ENCODE results near the gene MEOX1. TPM values are rescaled to one million over a fixed set of nuclear protein-coding genes. Genes with fewer than 3 reads are reported as not detected.

MEOX1 gene
- total RNA-seq, 4 donors from 2014 or later: 2.7 to 6.4 (median 4.2) TPM

DNA sequence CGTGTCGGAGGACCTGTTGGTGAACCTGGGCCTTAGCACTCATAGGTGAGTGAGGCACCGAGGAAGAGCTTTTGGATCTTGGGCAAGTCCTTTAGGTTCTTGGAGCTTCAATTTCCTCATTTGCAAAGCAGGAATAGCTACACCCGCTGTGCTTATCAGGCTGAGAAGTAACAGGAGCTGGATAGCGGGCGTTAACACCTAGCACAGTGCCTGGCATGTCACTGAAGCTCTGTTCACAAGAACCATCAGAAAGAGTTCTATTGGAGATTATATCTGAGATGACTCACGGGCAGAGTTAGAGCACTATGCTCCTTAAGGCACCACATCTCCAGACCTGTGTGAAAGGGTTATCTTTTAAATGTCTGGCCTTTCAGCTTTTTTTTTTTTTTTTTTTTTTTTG lies 12.8 kb downstream of the MEOX1 start:
- Histone ChIP-seq H3K36me3 (no peaks in the 10 kb centered on the region), H3K27me3 (no peaks in the 10 kb centered on the region), H3K4me1 (peaks cover 33% of the 10 kb centered on the region), H3K4me3 (no peak overlapping the region), H3K27ac (no peak overlapping the region), H3K9me3 (no peaks in the 10 kb centered on the region)
- 77% methylated on average over 7 of the region's 7 CpGs for WGBS
- TF ChIP-seq POLR2A (IDR thresholded peaks at IDR 0.05): no peak
- no peak for TF ChIP-seq POLR2AphosphoS5 (IDR thresholded peaks at IDR 0.05)
- TF ChIP-seq, protein P1, sequence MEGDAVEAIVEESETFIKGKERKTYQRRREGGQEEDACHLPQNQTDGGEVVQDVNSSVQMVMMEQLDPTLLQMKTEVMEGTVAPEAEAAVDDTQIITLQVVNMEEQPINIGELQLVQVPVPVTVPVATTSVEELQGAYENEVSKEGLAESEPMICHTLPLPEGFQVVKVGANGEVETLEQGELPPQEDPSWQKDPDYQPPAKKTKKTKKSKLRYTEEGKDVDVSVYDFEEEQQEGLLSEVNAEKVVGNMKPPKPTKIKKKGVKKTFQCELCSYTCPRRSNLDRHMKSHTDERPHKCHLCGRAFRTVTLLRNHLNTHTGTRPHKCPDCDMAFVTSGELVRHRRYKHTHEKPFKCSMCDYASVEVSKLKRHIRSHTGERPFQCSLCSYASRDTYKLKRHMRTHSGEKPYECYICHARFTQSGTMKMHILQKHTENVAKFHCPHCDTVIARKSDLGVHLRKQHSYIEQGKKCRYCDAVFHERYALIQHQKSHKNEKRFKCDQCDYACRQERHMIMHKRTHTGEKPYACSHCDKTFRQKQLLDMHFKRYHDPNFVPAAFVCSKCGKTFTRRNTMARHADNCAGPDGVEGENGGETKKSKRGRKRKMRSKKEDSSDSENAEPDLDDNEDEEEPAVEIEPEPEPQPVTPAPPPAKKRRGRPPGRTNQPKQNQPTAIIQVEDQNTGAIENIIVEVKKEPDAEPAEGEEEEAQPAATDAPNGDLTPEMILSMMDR (IDR thresholded peaks at IDR 0.05): no peak
- DNase-seq (ENCODE audit: low spot score in 2 of 2): no peak

DNA sequence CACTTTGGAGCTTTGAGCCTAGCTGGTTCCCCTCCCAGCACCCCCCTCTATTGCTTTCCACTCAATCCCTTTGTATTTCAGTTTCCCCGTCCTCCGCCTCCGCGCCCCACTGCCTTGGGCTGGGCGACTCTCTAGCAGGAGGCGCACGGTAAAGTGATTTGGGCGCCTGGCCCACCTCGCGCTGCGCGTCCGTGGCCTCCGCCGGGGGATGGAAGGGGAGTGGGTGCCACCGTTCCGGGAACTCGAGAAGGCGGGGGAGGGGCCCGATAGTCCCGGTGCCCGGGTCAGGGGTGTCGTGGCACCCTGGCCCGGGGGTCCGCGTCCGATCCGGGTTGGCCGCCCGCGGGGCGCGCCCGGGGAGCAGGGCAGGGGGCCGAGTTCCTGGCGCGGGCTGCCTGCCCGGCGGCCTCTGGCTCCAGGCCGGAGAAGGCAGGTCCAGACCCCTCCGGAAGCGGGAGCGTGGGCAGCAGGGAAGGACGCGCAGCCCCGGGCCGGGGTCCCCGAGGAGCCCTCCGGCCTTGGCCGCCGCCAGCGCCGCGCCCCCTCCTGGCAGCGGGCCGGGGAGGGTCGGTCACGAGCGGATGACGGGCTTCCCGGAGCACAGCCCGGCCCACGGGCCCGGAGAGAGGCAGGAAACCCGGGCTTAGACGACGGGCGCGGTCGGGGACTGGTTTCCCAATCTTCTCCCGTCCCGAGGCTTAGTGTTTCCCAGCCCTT lies 15.8 kb downstream of the MEOX1 start:
- 4% methylated on average over 21 of the region's 72 CpGs for WGBS
- Histone ChIP-seq H3K4me1 (peaks cover 34% of the 10 kb centered on the region), H3K36me3 (no peaks in the 10 kb centered on the region), H3K27ac (peak overlapping the region; percentile 91), H3K9me3 (no peaks in the 10 kb centered on the region), H3K27me3 (no peaks in the 10 kb centered on the region), H3K4me3 (peak overlapping the region; percentile 66)
- TF ChIP-seq EP300 (IDR thresholded peaks at IDR 0.05): no peak
- peak in 1 of 3 donors; percentile 54 for TF ChIP-seq POLR2AphosphoS5 (IDR thresholded peaks at IDR 0.05)
- TF ChIP-seq POLR2A (IDR thresholded peaks at IDR 0.05): peak in 1 of 2 donors; percentile 20
- TF ChIP-seq, protein P1 (IDR thresholded peaks at IDR 0.05): no peak
- DNase-seq (ENCODE audit: low spot score in 2 of 2): peak; percentile 90 to 92

DNA sequence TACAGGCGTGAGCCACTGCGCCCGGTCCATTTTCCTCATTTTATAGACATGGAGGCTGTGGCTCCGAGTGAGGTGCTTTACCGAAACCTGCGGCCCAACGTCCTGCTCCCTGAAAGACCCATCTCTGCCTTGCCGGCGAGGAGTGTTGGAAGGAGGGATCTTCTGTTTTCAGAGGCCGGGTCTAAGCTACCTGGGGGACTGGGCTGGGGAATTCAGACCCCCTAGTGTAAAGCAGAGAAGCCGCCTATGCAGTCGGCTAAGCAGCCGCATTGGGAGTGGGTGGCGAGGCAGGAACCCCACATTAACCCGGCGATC lies 16.3 kb downstream of the MEOX1 start:
- H3K4me3 ChIP-seq: peak overlapping the region; percentile 66
- 75% methylated on average over 16 of the region's 16 CpGs for WGBS
- H3K27ac ChIP-seq: peak overlapping the region; percentile 91
- TF ChIP-seq, protein P1 (IDR thresholded peaks at IDR 0.05): no peak
- TF ChIP-seq POLR2A (IDR thresholded peaks at IDR 0.05): no peak
- no peak for TF ChIP-seq POLR2AphosphoS5 (IDR thresholded peaks at IDR 0.05)
- no peak for TF ChIP-seq EP300 (IDR thresholded peaks at IDR 0.05)
- DNase-seq (ENCODE audit: low spot score in 2 of 2): no peak
- H3K9me3 ChIP-seq: no peaks in the 10 kb centered on the region
- peaks cover 34% of the 10 kb centered on the region for H3K4me1 ChIP-seq
- no peaks in the 10 kb centered on the region for H3K27me3 ChIP-seq
- H3K36me3 ChIP-seq: no peaks in the 10 kb centered on the region

DNA sequence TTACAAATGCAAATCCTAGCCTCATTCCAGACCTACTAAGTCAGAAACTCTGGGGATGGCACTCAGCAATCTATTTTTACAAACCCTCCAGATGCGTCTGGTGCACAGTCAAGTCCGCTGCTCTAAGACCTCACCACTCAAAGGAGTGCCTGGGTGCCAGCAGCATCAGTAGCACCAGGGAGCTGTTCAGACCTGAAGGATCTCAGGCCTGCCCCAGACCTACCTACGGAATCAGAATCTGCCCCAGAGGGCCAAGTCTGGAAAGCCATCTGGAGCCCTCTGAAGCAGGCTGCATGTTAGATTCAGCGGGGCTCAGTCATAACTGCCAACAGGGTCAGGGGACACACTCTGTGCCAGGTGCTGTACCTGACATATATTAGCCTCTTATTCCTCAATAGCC lies 17.6 kb downstream of the MEOX1 start:
- no peak overlapping the region for H3K4me3 ChIP-seq
- peaks cover 34% of the 10 kb centered on the region for H3K4me1 ChIP-seq
- H3K9me3 ChIP-seq: no peaks in the 10 kb centered on the region
- WGBS: 69% methylated on average over 3 of the region's 4 CpGs
- TF ChIP-seq POLR2AphosphoS5 (IDR thresholded peaks at IDR 0.05): no peak
- TF ChIP-seq POLR2A (IDR thresholded peaks at IDR 0.05): no peak
- TF ChIP-seq, protein P1 (IDR thresholded peaks at IDR 0.05): no peak
- TF ChIP-seq EP300 (IDR thresholded peaks at IDR 0.05): no peak
- no peaks in the 10 kb centered on the region for H3K36me3 ChIP-seq
- DNase-seq (ENCODE audit: low spot score in 2 of 2): no peak
- no peak overlapping the region for H3K27ac ChIP-seq
- no peaks in the 10 kb centered on the region for H3K27me3 ChIP-seq

DNA sequence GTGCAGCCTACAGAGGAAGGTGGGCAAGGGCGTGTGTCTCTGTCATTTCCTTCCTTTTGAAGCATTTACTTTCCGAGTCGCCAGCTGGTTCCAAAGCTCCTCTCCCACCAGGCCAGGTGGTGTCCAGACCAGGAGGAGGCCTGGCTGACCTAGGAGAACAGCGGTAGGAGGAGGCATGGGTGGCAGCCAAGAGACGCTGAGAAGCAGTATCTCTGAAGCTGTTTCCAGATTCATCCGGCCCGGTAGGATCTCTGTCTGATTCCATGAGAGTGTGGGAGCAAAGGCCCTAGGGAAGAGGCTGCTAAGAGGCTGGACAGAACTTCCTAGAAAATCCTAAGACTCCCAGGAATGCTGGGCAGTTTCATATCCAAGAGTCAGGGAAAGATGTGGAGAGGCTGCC lies 20.3 kb downstream of the MEOX1 start:
- 58% methylated on average over 4 of the region's 7 CpGs for WGBS
- no peak overlapping the region for H3K27ac ChIP-seq
- no peaks in the 10 kb centered on the region for H3K27me3 ChIP-seq
- H3K4me1 ChIP-seq: peaks cover 19% of the 10 kb centered on the region
- H3K36me3 ChIP-seq: no peaks in the 10 kb centered on the region
- no peak overlapping the region for H3K4me3 ChIP-seq
- TF ChIP-seq EP300 (IDR thresholded peaks at IDR 0.05) (no peak), POLR2A (IDR thresholded peaks at IDR 0.05) (no peak), POLR2AphosphoS5 (IDR thresholded peaks at IDR 0.05) (no peak)
- TF ChIP-seq, protein P1 (IDR thresholded peaks at IDR 0.05): no peak
- H3K9me3 ChIP-seq: no peaks in the 10 kb centered on the region
- DNase-seq (ENCODE audit: low spot score in 2 of 2): no peak

Data from suprapubic skin (tissue), 4 donors.